Uterus (tissue), 2 donors: ENCODE measurements around the gene PALB2.

Experiments used
- CTCF ChIP-seq, 4 experiments: fragments of 200-600 bp in 2 of 4; fragments of 450-650 bp in 2 of 4; sonication (generic) in 2 of 4; IDR thresholded peaks; one replicate each; pipeline ENCODE4 v1.5.1; 2016 to 2019; ENCODE audit warnings: antibody characterized with exemption in 4 of 4, mild to moderate bottlenecking in 2 of 4, moderate library complexity in 1 of 4
- POLR2A ChIP-seq, 2 donors: fragments of 450-650 bp; IDR thresholded peaks; one replicate each; pipeline ENCODE4 v1.6.1; 2016; ENCODE audit warnings: antibody characterized with exemption in 2 of 2, mild to moderate bottlenecking in 1 of 2, moderate library complexity in 1 of 2

GRCh38 chr16:23570992-23571632, 70.0 kb downstream of the PALB2 start:
- no peak for TF ChIP-seq CTCF (IDR thresholded peaks at IDR 0.05)
- TF ChIP-seq POLR2A (IDR thresholded peaks at IDR 0.05): no peak
